ENCODE results near the gene TCEA2. TPM values are rescaled to one million over a fixed set of nuclear protein-coding genes. Genes with fewer than 3 reads are reported as not detected.

Gene TCEA2
- polyA plus RNA-seq (2013, experiment 1 of 2), result 83.7 TPM
- 77.5 TPM for polyA plus RNA-seq (2013, experiment 2 of 2)

GRCh38 chr20:64062596-64063388 is at the start of gene TCEA2:
TSS of gene TCEA2 (plus strand) at chr20:64063198. CDS start at chr20:64063313, 115 bp downstream.
- Histone ChIP-seq H3K9me3 (ENCODE audit: control insufficient read depth, low read length) (no peaks in the 10 kb centered on the region), H3K36me3 (ENCODE audit: control insufficient read depth, insufficient read depth, low read length) (no peaks in the 10 kb centered on the region), H3K4me1 (ENCODE audit: control insufficient read depth, insufficient read depth, low read length, poor library complexity, severe bottlenecking) (peaks cover 11% of the 10 kb centered on the region), H3K4me3 (ENCODE audit: extremely low read depth, insufficient read depth, low read length, poor library complexity, severe bottlenecking) (peak within 1 kb of the TSS; percentile 85), H3K27ac (ENCODE audit: low read depth, low read length, severe bottlenecking) (peak within 1 kb of the TSS; percentile 57)
- 12 to 17% methylated on average over 74 to 77 of the region's 85 CpGs for WGBS, 2 experiments (ENCODE audit: insufficient coverage in 2 of 2)

- Histone ChIP-seq H3K36me3 (ENCODE audit: control insufficient read depth, insufficient read depth, low read length) (peaks cover 85% of the 10 kb centered on the region), H3K4me1 (ENCODE audit: control insufficient read depth, insufficient read depth, low read length, poor library complexity, severe bottlenecking) (no peaks in the 10 kb centered on the region), H3K27ac (ENCODE audit: low read depth, low read length, severe bottlenecking) (no peak overlapping the region), H3K4me3 (ENCODE audit: extremely low read depth, insufficient read depth, low read length, poor library complexity, severe bottlenecking) (no peak overlapping the region), H3K9me3 (ENCODE audit: control insufficient read depth, low read length) (no peaks in the 10 kb centered on the region)
- 100% methylated on average over 1 of the region's 2 CpGs for WGBS, 2 experiments (ENCODE audit: insufficient coverage in 2 of 2)
These were observed 47.4 kb upstream of the TCEA2 start for GRCh38 chr20:64015635-64016034.

GRCh38 chr20:64021124-64021975 is 41.6 kb upstream of the TCEA2 start:
- Histone ChIP-seq H3K36me3 (ENCODE audit: control insufficient read depth, insufficient read depth, low read length) (peaks cover 93% of the 10 kb centered on the region), H3K27ac (ENCODE audit: low read depth, low read length, severe bottlenecking) (no peak overlapping the region)
- WGBS, 2 experiments (ENCODE audit: insufficient coverage in 2 of 2), result 96 to 97% methylated on average over 24 to 34 of the region's 36 CpGs

GRCh38 chr20:64022671-64023360 is 40.2 kb upstream of the TCEA2 start:
- 98% methylated on average over 13 to 17 of the region's 17 CpGs for WGBS, 2 experiments (ENCODE audit: insufficient coverage in 2 of 2)

More at GRCh38 chr20:64021124-64021975, 41.6 kb upstream of the TCEA2 start:
- no peaks in the 10 kb centered on the region for H3K4me1 ChIP-seq (ENCODE audit: control insufficient read depth, insufficient read depth, low read length, poor library complexity, severe bottlenecking)
- no peak overlapping the region for H3K4me3 ChIP-seq (ENCODE audit: extremely low read depth, insufficient read depth, low read length, poor library complexity, severe bottlenecking)
- no peaks in the 10 kb centered on the region for H3K9me3 ChIP-seq (ENCODE audit: control insufficient read depth, low read length)

DNA sequence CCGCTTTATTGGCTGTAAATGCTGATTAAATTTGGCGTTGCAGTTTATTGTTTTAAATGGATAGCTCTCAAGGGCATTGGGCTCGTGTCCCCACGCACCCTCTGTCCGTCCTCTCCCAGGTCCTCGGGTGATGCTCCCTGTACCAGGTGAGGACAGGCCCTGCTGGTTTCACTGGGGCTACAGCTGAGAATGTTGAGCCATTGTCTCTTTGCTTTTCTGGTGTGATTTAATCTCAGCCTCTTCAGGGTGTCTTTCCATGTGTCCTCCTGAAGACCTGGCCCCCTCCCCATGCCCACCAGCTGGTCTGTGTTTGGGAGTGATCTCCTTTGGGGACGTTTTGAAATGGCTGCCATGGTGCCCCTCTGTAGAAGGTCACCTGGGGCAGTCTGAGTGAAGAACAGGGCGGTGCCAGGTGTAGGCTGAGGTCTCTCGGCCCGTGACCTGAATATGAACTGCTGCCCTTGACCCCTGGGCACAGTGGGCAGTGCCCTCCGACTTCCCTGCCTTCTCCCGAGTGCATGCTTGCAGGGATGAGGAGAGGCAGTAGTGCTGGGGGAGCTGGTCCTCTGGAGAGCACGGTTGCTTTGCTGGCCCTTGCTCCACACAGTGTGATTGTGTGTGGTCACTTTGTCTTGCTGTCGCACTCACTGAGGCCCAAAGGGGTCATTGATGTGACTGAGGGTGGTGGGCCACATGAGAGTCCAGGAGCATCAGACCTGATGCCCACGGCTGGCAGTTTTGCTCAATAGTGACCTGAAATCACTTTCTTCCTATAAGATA is 39.4 kb upstream of the TCEA2 start:
- Histone ChIP-seq H3K36me3 (ENCODE audit: control insufficient read depth, insufficient read depth, low read length) (peaks cover 94% of the 10 kb centered on the region), H3K4me1 (ENCODE audit: control insufficient read depth, insufficient read depth, low read length, poor library complexity, severe bottlenecking) (no peaks in the 10 kb centered on the region), H3K4me3 (ENCODE audit: extremely low read depth, insufficient read depth, low read length, poor library complexity, severe bottlenecking) (no peak overlapping the region), H3K9me3 (ENCODE audit: control insufficient read depth, low read length) (no peaks in the 10 kb centered on the region), H3K27ac (ENCODE audit: low read depth, low read length, severe bottlenecking) (no peak overlapping the region)
- WGBS, 2 experiments (ENCODE audit: insufficient coverage in 2 of 2), result 92 to 95% methylated on average over 8 to 11 of the region's 15 CpGs

More at GRCh38 chr20:64022671-64023360, 40.2 kb upstream of the TCEA2 start:
- H3K4me3 ChIP-seq (ENCODE audit: extremely low read depth, insufficient read depth, low read length, poor library complexity, severe bottlenecking), result no peak overlapping the region
- H3K9me3 ChIP-seq (ENCODE audit: control insufficient read depth, low read length), result no peaks in the 10 kb centered on the region
- peaks cover 94% of the 10 kb centered on the region for H3K36me3 ChIP-seq (ENCODE audit: control insufficient read depth, insufficient read depth, low read length)
- no peak overlapping the region for H3K27ac ChIP-seq (ENCODE audit: low read depth, low read length, severe bottlenecking)
- H3K4me1 ChIP-seq (ENCODE audit: control insufficient read depth, insufficient read depth, low read length, poor library complexity, severe bottlenecking), result no peaks in the 10 kb centered on the region

- 96% methylated on average over 10 to 11 of the region's 17 CpGs for WGBS, 2 experiments (ENCODE audit: insufficient coverage in 2 of 2)
- Histone ChIP-seq H3K27ac (ENCODE audit: low read depth, low read length, severe bottlenecking) (no peak overlapping the region), H3K4me3 (ENCODE audit: extremely low read depth, insufficient read depth, low read length, poor library complexity, severe bottlenecking) (no peak overlapping the region), H3K36me3 (ENCODE audit: control insufficient read depth, insufficient read depth, low read length) (peaks cover 95% of the 10 kb centered on the region), H3K9me3 (ENCODE audit: control insufficient read depth, low read length) (no peaks in the 10 kb centered on the region), H3K4me1 (ENCODE audit: control insufficient read depth, insufficient read depth, low read length, poor library complexity, severe bottlenecking) (no peaks in the 10 kb centered on the region)
These were observed 38.6 kb upstream of the TCEA2 start for GRCh38 chr20:64024141-64024990.

GRCh38 chr20:64025101-64025825 is 37.7 kb upstream of the TCEA2 start:
- 96 to 97% methylated on average over 17 to 18 of the region's 18 CpGs for WGBS, 2 experiments (ENCODE audit: insufficient coverage in 2 of 2)
- peaks cover 95% of the 10 kb centered on the region for H3K36me3 ChIP-seq (ENCODE audit: control insufficient read depth, insufficient read depth, low read length)

DNA sequence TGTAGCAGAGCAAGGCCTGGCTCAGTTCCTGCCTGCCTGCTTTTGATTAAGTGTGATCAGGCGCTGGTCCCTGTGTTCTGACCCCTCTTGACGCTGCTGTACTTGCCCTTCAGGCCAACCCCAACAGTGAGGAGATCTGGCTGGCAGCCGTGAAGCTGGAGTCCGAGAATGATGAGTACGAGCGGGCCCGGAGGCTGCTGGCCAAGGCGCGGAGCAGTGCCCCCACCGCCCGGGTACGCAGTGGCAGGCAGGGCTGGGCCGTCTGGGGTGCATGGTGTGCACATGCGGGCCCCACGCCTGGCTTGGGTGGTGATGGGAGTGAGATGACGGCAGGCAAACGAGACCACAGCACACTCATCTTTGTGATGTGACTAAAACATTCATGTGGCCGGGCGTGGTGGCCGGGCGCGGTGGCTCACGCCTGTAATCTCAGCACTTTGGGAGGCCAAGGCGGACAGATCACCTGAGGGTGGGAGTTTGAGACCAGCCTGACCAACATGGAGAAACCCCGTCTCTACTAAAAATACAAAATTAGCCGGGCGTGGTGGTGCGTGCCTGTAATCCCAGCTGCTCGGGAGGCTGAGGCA is 37.1 kb upstream of the TCEA2 start:
- peaks cover 97% of the 10 kb centered on the region for H3K36me3 ChIP-seq (ENCODE audit: control insufficient read depth, insufficient read depth, low read length)

More at GRCh38 chr20:64025101-64025825, 37.7 kb upstream of the TCEA2 start:
- no peak overlapping the region for H3K27ac ChIP-seq (ENCODE audit: low read depth, low read length, severe bottlenecking)
- H3K4me1 ChIP-seq (ENCODE audit: control insufficient read depth, insufficient read depth, low read length, poor library complexity, severe bottlenecking), result no peaks in the 10 kb centered on the region
- no peaks in the 10 kb centered on the region for H3K9me3 ChIP-seq (ENCODE audit: control insufficient read depth, low read length)
- no peak overlapping the region for H3K4me3 ChIP-seq (ENCODE audit: extremely low read depth, insufficient read depth, low read length, poor library complexity, severe bottlenecking)

More for the DNA sequence above, 37.1 kb upstream of the TCEA2 start:
- Histone ChIP-seq H3K27ac (ENCODE audit: low read depth, low read length, severe bottlenecking) (no peak overlapping the region), H3K4me3 (ENCODE audit: extremely low read depth, insufficient read depth, low read length, poor library complexity, severe bottlenecking) (no peak overlapping the region), H3K9me3 (ENCODE audit: control insufficient read depth, low read length) (no peaks in the 10 kb centered on the region), H3K4me1 (ENCODE audit: control insufficient read depth, insufficient read depth, low read length, poor library complexity, severe bottlenecking) (no peaks in the 10 kb centered on the region)
- WGBS, 2 experiments (ENCODE audit: insufficient coverage in 2 of 2), result 95% methylated on average over 23 to 29 of the region's 29 CpGs

Measured in mesodermal cell (in vitro differentiated cells).